Fibroblast of the aortic adventitia (primary cell): ENCODE data around the gene HFE. TPM values are rescaled to one million over a fixed set of nuclear protein-coding genes. Genes with fewer than 3 reads are reported as not detected.
"Not testable (repeated sequence)": the region's sequence is repeated elsewhere in the genome, so short reads cannot be mapped to it uniquely, and the experiment has no call there.

Experiments used
- DNase-seq: peaks from one replicate; pipeline ENCODE4 v3.0.0-alpha.2; 2010; ENCODE audit warnings: low read depth
- H3K4me3 ChIP-seq: 2 replicates; pipeline ENCODE4 v1.5.1; 2011; ENCODE audit warnings: low read depth, mild to moderate bottlenecking, control low read depth, low read length, moderate library complexity
- CTCF ChIP-seq: IDR thresholded peaks from 2 replicates; pipeline ENCODE4 v1.5.1; 2011; ENCODE audit warnings: mild to moderate bottlenecking, low read length, control low read depth, inconsistent platforms; ENCODE audit not compliant: insufficient read depth
- total RNA-seq: library from RNA; depleted of rRNA; stranded (reverse); fragments of >200 nt; gene quantifications from 2 replicates; pipeline ENCODE4 v1.2.3, GENCODE V29; 2012; ENCODE audit warnings: low replicate concordance

HFE gene
- total RNA-seq, 1 donor: 9.0 TPM

GRCh38 chr6:26065952-26066380, 21.3 kb upstream of the HFE start:
- no peak overlapping the region for H3K4me3 ChIP-seq
- DNase-seq: peak; percentile 89
- TF ChIP-seq CTCF: peak; percentile 86

DNA sequence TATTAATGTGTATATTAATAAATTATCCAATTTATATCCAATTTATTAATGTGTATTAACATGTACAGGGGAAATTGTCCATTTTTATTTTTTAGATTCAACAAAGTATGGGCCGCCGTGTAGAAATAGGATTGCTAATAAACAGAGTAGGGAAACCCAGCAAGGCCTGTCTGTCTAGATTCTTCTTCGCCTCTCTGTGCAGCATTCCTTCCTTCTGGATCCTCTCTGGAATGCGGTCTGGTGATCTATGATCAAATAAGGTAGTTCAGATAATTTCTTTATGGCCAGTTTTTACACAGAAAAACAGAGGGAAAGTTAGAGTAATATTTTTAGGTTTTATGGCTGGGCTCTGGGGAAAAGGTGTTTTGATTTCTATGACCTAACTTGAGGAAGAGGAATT, 19.9 kb upstream of the HFE start:
- DNase-seq: peak; percentile 12
- TF ChIP-seq CTCF: no peak

DNA sequence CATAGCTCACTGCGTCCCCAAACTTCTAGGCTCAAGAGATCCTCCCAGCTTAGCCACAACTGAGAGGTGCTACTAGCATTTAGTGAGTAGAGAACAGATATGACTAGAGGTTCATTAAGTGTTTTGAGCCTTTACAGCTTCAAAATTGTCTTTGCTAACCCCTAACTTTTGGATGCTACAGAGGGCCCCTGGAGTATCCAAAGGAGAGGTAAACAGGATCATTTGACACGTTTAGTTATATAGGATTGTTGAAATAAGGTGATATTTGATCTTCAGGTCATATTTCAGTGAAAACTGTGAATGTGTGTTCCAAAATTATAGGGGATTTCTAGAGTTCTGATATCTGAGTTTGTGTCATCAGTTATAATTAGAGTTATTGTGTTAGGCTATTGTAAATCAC, 19.2 kb upstream of the HFE start:
- no peak overlapping the region for H3K4me3 ChIP-seq
- no peak for TF ChIP-seq CTCF
- no peak for DNase-seq

More for the DNA sequence above, 19.9 kb upstream of the HFE start:
- H3K4me3 ChIP-seq: no peak overlapping the region

DNA sequence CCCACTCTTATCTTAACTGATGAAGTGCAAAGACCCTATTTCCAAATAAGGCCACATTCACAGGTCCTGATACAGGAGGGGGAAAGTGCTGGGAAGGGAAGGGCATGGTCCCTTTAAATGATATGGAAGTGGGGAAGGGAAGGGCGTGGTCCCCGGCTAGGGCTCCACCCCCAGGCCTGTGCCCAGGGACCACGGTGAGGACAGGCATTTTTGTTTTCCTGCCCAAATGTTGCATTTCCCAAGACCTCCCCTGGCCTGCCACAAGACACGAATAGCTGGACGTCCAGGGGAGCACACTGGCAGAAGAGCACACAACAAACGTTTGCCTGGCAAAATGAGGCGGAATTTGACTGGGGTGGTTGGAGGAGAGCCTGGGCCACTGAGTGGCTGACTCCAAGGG, 16.1 kb upstream of the HFE start:
- TF ChIP-seq CTCF: no peak
- peak; percentile 44 for DNase-seq
- no peak overlapping the region for H3K4me3 ChIP-seq

DNA sequence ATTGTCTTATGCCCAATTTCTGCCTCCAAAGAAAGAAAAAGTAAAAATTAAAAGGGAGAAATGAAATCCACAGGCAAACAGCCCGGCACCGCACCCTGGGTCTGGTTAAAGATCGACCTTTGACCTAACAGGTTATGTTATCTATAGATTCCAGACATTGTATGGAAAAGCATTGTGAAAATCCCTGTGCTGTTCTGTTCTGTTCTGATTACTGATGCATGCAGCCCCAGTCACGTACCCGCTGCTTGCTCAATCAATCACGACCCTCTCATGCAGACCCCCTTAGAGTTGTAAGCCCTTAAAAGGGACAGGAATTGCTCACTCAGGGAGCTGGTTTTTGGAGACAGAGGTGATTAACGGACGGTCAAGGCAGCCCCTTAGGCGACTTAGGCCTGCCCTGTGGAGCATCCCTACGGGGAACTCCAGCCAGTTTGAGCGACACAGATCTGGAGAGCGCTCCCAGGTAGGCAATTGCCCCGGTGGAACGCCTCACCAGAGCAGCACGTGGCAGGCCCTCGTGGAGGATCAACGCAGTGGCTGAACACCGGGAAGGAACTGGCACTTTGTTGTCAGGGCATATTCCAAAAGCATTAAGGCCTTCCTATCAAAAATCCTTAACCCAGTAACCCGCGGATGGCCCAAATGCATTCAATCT, 12.0 kb upstream of the HFE start:
- no peak for DNase-seq
- TF ChIP-seq CTCF: no peak
- no peak overlapping the region for H3K4me3 ChIP-seq

- DNase-seq: not testable (repeated sequence)
Observed at GRCh38 chr6:26078066-26078465, 9.2 kb upstream of the HFE start.

GRCh38 chr6:26081096-26081495, 6.1 kb upstream of the HFE start:
- DNase-seq, H3K4me3 ChIP-seq: not testable (repeated sequence)

More at GRCh38 chr6:26078066-26078465, 9.2 kb upstream of the HFE start:
- not testable (repeated sequence) for H3K4me3 ChIP-seq

- DNase-seq: no peak
- H3K4me3 ChIP-seq: no peak overlapping the region
- no peak for TF ChIP-seq CTCF
Observed at GRCh38 chr6:26086211-26086610, 1.0 kb upstream of the HFE start.
